Thymus (tissue), 11 donors: ENCODE measurements around the gene FSTL5. TPM values are rescaled to one million over a fixed set of nuclear protein-coding genes. Genes with fewer than 3 reads are reported as not detected.

Experiments
- DNase-seq, 9 donors: peaks; one replicate each; pipeline ENCODE4 v3.0.0-alpha.2; 2013; ENCODE audit warnings: low spot score in 9 of 9, low read depth in 6 of 9, missing footprints in 1 of 9
- H3K27ac ChIP-seq, 2 donors: one replicate each; pipeline ENCODE4 v1.5.1; 2013; ENCODE audit warnings: control low read depth in 1 of 2, low read depth in 1 of 2, low read length in 1 of 2, mild to moderate bottlenecking in 1 of 2, moderate library complexity in 1 of 2
- H3K27me3 ChIP-seq, 2 donors: one replicate each; pipeline ENCODE4 v1.5.1; 2013; ENCODE audit warnings: low read length in 1 of 2; ENCODE audit not compliant: control insufficient read depth in 2 of 2, insufficient read depth in 1 of 2
- H3K36me3 ChIP-seq, 2 donors: one replicate each; pipeline ENCODE4 v1.5.1; 2013; ENCODE audit warnings: low read length in 1 of 2, mild to moderate bottlenecking in 1 of 2, moderate library complexity in 1 of 2; ENCODE audit not compliant: control insufficient read depth in 2 of 2, insufficient read depth in 2 of 2
- H3K4me1 ChIP-seq, 2 donors: one replicate each; pipeline ENCODE4 v1.5.1; 2013; ENCODE audit warnings: low read length in 2 of 2; ENCODE audit not compliant: control insufficient read depth in 2 of 2, insufficient read depth in 2 of 2
- H3K4me3 ChIP-seq, 2 donors: one replicate each; pipeline ENCODE4 v1.5.1; 2013; ENCODE audit warnings: low read length in 2 of 2, control low read depth in 1 of 2, mild to moderate bottlenecking in 1 of 2
- H3K9me3 ChIP-seq, 2 donors: one replicate each; pipeline ENCODE4 v1.5.1; 2013; ENCODE audit warnings: low read length in 1 of 2, mild to moderate bottlenecking in 1 of 2; ENCODE audit not compliant: control insufficient read depth in 2 of 2, insufficient read depth in 1 of 2
- WGBS: extraction: QIAGEN DNeasy Blood & Tissue Kit; methylation state at CpG from one replicate; pipeline ENCODE4 v1.1.7; 2013; 5-methylcytosine and 5-hydroxymethylcytosine counted together
- polyA plus RNA-seq: library from polyadenylated mRNA; stranded (reverse); fragments of 200-250 nt; gene quantifications from one replicate; pipeline ENCODE4 v1.2.3, GENCODE V29; 2013
- total RNA-seq: library from RNA; stranded (reverse); fragments of 120-200 nt; gene quantifications from one replicate; pipeline ENCODE4 v1.2.4, GENCODE V29; 2013
- donor health status: healthy.

FSTL5 gene
- total and polyA plus RNA-seq, 2 donors: 0.05 to 0.07 TPM

GRCh38 chr4:161359491-161359890 lies 804.3 kb downstream of the FSTL5 start:
- H3K27me3 ChIP-seq: no peaks in the 10 kb centered on the region
- WGBS: 86% methylated on average over 2 of the region's 2 CpGs
- no peak overlapping the region for H3K27ac ChIP-seq
- DNase-seq: no peak
- no peak overlapping the region for H3K4me3 ChIP-seq
- H3K36me3 ChIP-seq: no peaks in the 10 kb centered on the region
- H3K9me3 ChIP-seq: no peaks in the 10 kb centered on the region
- H3K4me1 ChIP-seq: no peaks in the 10 kb centered on the region

GRCh38 chr4:161356351-161356750 lies 807.4 kb downstream of the FSTL5 start:
- 96% methylated on average over 3 of the region's 3 CpGs for WGBS
- DNase-seq: no peak
- H3K27ac ChIP-seq: no peak overlapping the region

GRCh38 chr4:161350946-161351345 lies 812.9 kb downstream of the FSTL5 start:
- Histone ChIP-seq H3K4me3 (no peak overlapping the region), H3K9me3 (no peaks in the 10 kb centered on the region), H3K27ac (no peak overlapping the region), H3K4me1 (no peaks in the 10 kb centered on the region), H3K27me3 (no peaks in the 10 kb centered on the region), H3K36me3 (no peaks in the 10 kb centered on the region)
- 92% methylated on average over 3 of the region's 3 CpGs for WGBS
- DNase-seq: no peak

More at GRCh38 chr4:161356351-161356750, 807.4 kb downstream of the FSTL5 start:
- H3K4me1 ChIP-seq: no peaks in the 10 kb centered on the region
- H3K27me3 ChIP-seq: no peaks in the 10 kb centered on the region
- no peak overlapping the region for H3K4me3 ChIP-seq
- H3K9me3 ChIP-seq: no peaks in the 10 kb centered on the region
- no peaks in the 10 kb centered on the region for H3K36me3 ChIP-seq

- Histone ChIP-seq H3K4me1 (no peaks in the 10 kb centered on the region), H3K9me3 (no peaks in the 10 kb centered on the region), H3K36me3 (no peaks in the 10 kb centered on the region), H3K4me3 (no peak overlapping the region), H3K27ac (no peak overlapping the region), H3K27me3 (no peaks in the 10 kb centered on the region)
- WGBS: 85% methylated on average over 1 of the region's 1 CpG
- DNase-seq: no peak
These were observed 818.1 kb downstream of the FSTL5 start for GRCh38 chr4:161345741-161346140.

GRCh38 chr4:161343569-161343950 lies 820.2 kb downstream of the FSTL5 start:
- H3K4me1 ChIP-seq: no peaks in the 10 kb centered on the region
- no peaks in the 10 kb centered on the region for H3K36me3 ChIP-seq
- no peaks in the 10 kb centered on the region for H3K27me3 ChIP-seq
- no peak overlapping the region for H3K4me3 ChIP-seq
- no peak overlapping the region for H3K27ac ChIP-seq
- WGBS: 91% methylated on average over 2 of the region's 2 CpGs
- no peak for DNase-seq
- no peaks in the 10 kb centered on the region for H3K9me3 ChIP-seq

- Histone ChIP-seq H3K27ac (no peak overlapping the region), H3K36me3 (no peaks in the 10 kb centered on the region), H3K27me3 (no peaks in the 10 kb centered on the region), H3K9me3 (no peaks in the 10 kb centered on the region), H3K4me3 (no peak overlapping the region), H3K4me1 (no peaks in the 10 kb centered on the region)
- DNase-seq: no peak
- WGBS: 89% methylated on average over 6 of the region's 6 CpGs
These were observed 820.8 kb downstream of the FSTL5 start for GRCh38 chr4:161342881-161343568.

- no peaks in the 10 kb centered on the region for H3K4me1 ChIP-seq
- H3K27me3 ChIP-seq: no peaks in the 10 kb centered on the region
- no peak overlapping the region for H3K4me3 ChIP-seq
- H3K36me3 ChIP-seq: no peaks in the 10 kb centered on the region
- 97% methylated on average over 5 of the region's 5 CpGs for WGBS
- no peak for DNase-seq
- no peaks in the 10 kb centered on the region for H3K9me3 ChIP-seq
- no peak overlapping the region for H3K27ac ChIP-seq
These were observed 827.2 kb downstream of the FSTL5 start for GRCh38 chr4:161336621-161337020.

GRCh38 chr4:161336016-161336530 lies 827.7 kb downstream of the FSTL5 start:
- Histone ChIP-seq H3K9me3 (no peaks in the 10 kb centered on the region), H3K4me1 (no peaks in the 10 kb centered on the region), H3K27ac (no peak overlapping the region), H3K36me3 (no peaks in the 10 kb centered on the region), H3K27me3 (no peaks in the 10 kb centered on the region), H3K4me3 (no peak overlapping the region)
- no peak for DNase-seq
- 34% methylated on average over 2 of the region's 2 CpGs for WGBS
